Mesenchymal stem cell (in vitro differentiated cells and primary cell): ENCODE measurements around the gene PDLIM1.
A peak's percentile ranks its signal among the peaks of the same experiment; 100 is the strongest.

Source experiments
- DNase-seq: peaks from one replicate; pipeline ENCODE4 v3.0.0-alpha.2; 2013
- H2AFZ ChIP-seq: one replicate; pipeline ENCODE4 v1.6.1; 2013; ENCODE audit warnings: low read depth, mild to moderate bottlenecking, control low read depth, inconsistent platforms, low read length, moderate library complexity
- H2AK5ac ChIP-seq: 2 replicates; pipeline ENCODE4 v1.6.1; 2013; ENCODE audit warnings: low read length, moderate library complexity, mild to moderate bottlenecking, inconsistent platforms; ENCODE audit not compliant: severe bottlenecking
- H2BK120ac ChIP-seq: one replicate; pipeline ENCODE4 v1.6.1; 2013; ENCODE audit warnings: low read depth, mild to moderate bottlenecking, inconsistent platforms, low read length, moderate library complexity
- H2BK12ac ChIP-seq, 2 experiments: one replicate each; pipeline ENCODE4 v1.6.1; 2013; ENCODE audit warnings: inconsistent platforms in 2 of 2, low read length in 2 of 2, mild to moderate bottlenecking in 2 of 2, moderate library complexity in 2 of 2, control low read depth in 1 of 2
- H2BK15ac ChIP-seq: one replicate; pipeline ENCODE4 v1.6.1; 2013; ENCODE audit warnings: mild to moderate bottlenecking, low read depth, inconsistent platforms; ENCODE audit not compliant: poor library complexity, severe bottlenecking
- H2BK5ac ChIP-seq: 2 replicates; pipeline ENCODE4 v1.6.1; 2013; ENCODE audit warnings: low read depth, mild to moderate bottlenecking, low read length, control low read depth, inconsistent platforms; ENCODE audit not compliant: poor library complexity, severe bottlenecking
- H3K14ac ChIP-seq, 2 experiments: one replicate each; pipeline ENCODE4 v1.6.1; 2013; ENCODE audit warnings: inconsistent platforms in 2 of 2, low read length in 2 of 2, control low read depth in 1 of 2, mild to moderate bottlenecking in 1 of 2, moderate library complexity in 1 of 2
- H3K18ac ChIP-seq, 2 experiments: one replicate each; pipeline ENCODE4 v1.6.1; 2013; ENCODE audit warnings: inconsistent platforms in 2 of 2, low read length in 2 of 2, control low read depth in 1 of 2, low read depth in 1 of 2, mild to moderate bottlenecking in 1 of 2
- H3K23ac ChIP-seq, 2 experiments: one replicate each; pipeline ENCODE4 v1.6.1; 2013; ENCODE audit warnings: inconsistent platforms in 2 of 2, low read length in 2 of 2, mild to moderate bottlenecking in 2 of 2, moderate library complexity in 2 of 2, control low read depth in 1 of 2
- H3K27ac ChIP-seq: 2 replicates; pipeline ENCODE4 v1.5.1; 2013; ENCODE audit warnings: mild to moderate bottlenecking, moderate library complexity, low read length, control low read depth, inconsistent platforms; ENCODE audit not compliant: poor library complexity, severe bottlenecking
- H3K27me3 ChIP-seq, 2 experiments: 2 replicates each; pipeline versions ENCODE4 v1.6.1 to v1.7.0; 2013; ENCODE audit warnings: low read length in 2 of 2, mild to moderate bottlenecking in 2 of 2, moderate library complexity in 2 of 2, control low read depth in 1 of 2, inconsistent platforms in 1 of 2; ENCODE audit not compliant: control insufficient read depth in 1 of 2, insufficient read depth in 1 of 2
- H3K36me3 ChIP-seq, 2 experiments: 2 replicates each; pipeline versions ENCODE4 v1.6.1 to v1.7.0; 2013; ENCODE audit warnings: low read length in 2 of 2, control low read depth in 1 of 2, inconsistent platforms in 1 of 2, low read depth in 1 of 2, mild to moderate bottlenecking in 1 of 2; ENCODE audit not compliant: insufficient read depth in 2 of 2, control insufficient read depth in 1 of 2
- H3K4ac ChIP-seq, 2 experiments: one replicate each; pipeline ENCODE4 v1.6.1; 2013; ENCODE audit warnings: inconsistent platforms in 2 of 2, low read length in 2 of 2, mild to moderate bottlenecking in 2 of 2, moderate library complexity in 2 of 2, control low read depth in 1 of 2, low read depth in 1 of 2
- H3K4me1 ChIP-seq: 2 replicates; pipeline ENCODE4 v1.6.1; 2013; ENCODE audit warnings: low read depth, low read length, control low read depth; ENCODE audit not compliant: control insufficient read depth, insufficient read depth
- H3K4me2 ChIP-seq: 2 replicates; pipeline ENCODE4 v1.6.1; 2013; ENCODE audit warnings: low read length, mild to moderate bottlenecking, inconsistent platforms; ENCODE audit not compliant: poor library complexity, severe bottlenecking
- H3K4me3 ChIP-seq, 2 experiments: 2 replicates each; pipeline versions ENCODE4 v1.5.1 to v1.7.0; 2013; ENCODE audit warnings: low read length in 2 of 2, mild to moderate bottlenecking in 2 of 2, control low read depth in 1 of 2, low read depth in 1 of 2; ENCODE audit not compliant: insufficient read depth in 1 of 2
- H3K79me1 ChIP-seq: replicated peaks from 2 replicates; pipeline ENCODE4 v1.6.1; 2013; ENCODE audit warnings: mild to moderate bottlenecking, control low read depth, low read length, inconsistent platforms; ENCODE audit not compliant: poor library complexity, severe bottlenecking
- H3K9ac ChIP-seq: 2 replicates; pipeline ENCODE4 v1.7.0; 2013; ENCODE audit warnings: mild to moderate bottlenecking, low read length, moderate library complexity
- H3K9me3 ChIP-seq: 2 replicates; pipeline ENCODE4 v1.7.0; 2013; ENCODE audit warnings: mild to moderate bottlenecking, low read length; ENCODE audit not compliant: control insufficient read depth
- H4K8ac ChIP-seq: one replicate; pipeline ENCODE4 v1.6.1; 2013; ENCODE audit warnings: inconsistent platforms, mild to moderate bottlenecking, low read length, moderate library complexity
- H4K91ac ChIP-seq: one replicate; pipeline ENCODE4 v1.6.1; 2013; ENCODE audit warnings: mild to moderate bottlenecking, low read length, inconsistent platforms
- WGBS: methylation state at CpG from one replicate; pipeline ENCODE4 v1.1.7; 2013; ENCODE audit warnings: mixed read lengths; 5-methylcytosine and 5-hydroxymethylcytosine counted together

The PDLIM1 gene

DNA sequence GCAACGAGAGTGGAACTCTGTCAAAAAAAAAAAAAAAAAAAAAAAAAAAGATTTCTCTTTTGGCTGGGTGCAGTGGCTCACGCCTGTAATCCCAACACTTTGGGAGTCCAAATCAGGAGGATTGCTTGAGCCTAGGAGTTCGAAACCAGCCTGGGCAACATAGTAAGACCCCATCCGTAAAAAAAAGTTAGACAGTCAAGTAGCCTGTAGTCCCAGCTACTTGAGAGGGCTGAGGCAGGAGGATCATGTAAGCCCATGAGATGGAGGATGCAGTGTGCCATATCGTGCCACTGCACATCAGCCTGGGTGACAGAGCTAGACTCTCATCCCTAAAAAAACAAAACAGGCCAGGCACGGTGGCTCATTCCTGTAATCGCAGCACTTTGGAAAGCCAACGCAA lies 25.2 kb downstream of the PDLIM1 start:
- Histone ChIP-seq H3K4me2 (no peak overlapping the region), H3K27ac (no peak overlapping the region), H3K14ac (no peak overlapping the region)

DNA sequence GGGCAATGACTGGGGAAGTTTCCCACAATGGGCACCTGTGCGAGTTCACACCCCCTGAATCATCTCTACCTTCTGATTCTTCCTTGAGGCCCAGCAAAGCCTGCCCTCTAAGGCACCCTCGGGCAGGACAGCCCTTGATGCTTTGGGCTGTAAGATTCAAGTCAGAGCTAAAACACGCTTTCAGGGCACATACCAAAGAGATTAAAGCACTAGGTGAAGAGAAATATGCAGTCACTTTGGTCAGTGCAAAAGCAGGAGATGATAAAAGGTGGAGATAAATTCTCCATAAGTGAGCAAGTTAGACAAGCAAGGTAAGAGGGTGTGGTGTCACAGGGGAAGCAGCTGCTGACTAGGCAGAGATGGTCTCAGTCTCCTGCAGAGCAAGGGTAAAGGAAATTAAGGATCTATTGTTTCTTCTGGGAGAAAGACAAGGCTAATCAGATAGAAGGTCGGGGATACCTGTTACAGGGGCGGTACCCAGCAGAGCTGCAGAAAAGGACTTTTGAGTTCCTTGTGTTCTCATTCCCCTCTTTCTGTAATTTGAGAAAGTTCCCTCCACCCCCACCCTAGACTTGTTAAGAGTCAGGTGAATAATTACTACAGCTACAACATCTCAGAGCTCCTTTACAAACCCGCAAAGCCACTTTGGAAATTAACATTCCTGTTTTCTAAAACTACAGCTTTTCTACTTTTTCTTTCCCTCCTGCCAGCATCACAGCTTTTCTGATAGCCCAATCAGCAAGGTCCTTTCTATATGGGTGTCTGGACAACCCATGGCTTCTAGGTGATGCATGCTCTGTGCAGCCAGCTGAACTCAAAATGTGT lies 26.4 kb downstream of the PDLIM1 start:
- Histone ChIP-seq H2BK5ac (peak overlapping the region; percentile 57), H3K4me3 (no peak overlapping the region), H3K27ac (peak overlapping the region; percentile 8), H2BK12ac (no peak overlapping the region), H2AFZ (no peak overlapping the region), H3K36me3 (peaks cover 0 to 22% of the 10 kb centered on the region in 2 experiments), H3K18ac (peak overlapping the region in 1 of 2 experiments; percentile 65), H4K8ac (no peak overlapping the region), H2BK120ac (no peak overlapping the region), H3K27me3 (no peaks in the 10 kb centered on the region), H3K14ac (no peak overlapping the region), H4K91ac (no peak overlapping the region), H3K4me2 (no peak overlapping the region), H3K23ac (no peak overlapping the region), H3K79me1 (peaks cover 14% of the 10 kb centered on the region), H3K4ac (no peak overlapping the region), H3K9me3 (no peaks in the 10 kb centered on the region), H3K4me1 (peaks cover 29% of the 10 kb centered on the region), H2AK5ac (peak overlapping the region; percentile 86), H2BK15ac (peak overlapping the region; percentile 18), H3K9ac (no peak overlapping the region)
- 82% methylated on average over 6 of the region's 6 CpGs for WGBS
- DNase-seq, result no peak

More for the DNA sequence above, 25.2 kb downstream of the PDLIM1 start:
- no peak overlapping the region for H3K9ac ChIP-seq
- H2BK12ac ChIP-seq, result no peak overlapping the region
- no peak overlapping the region for H4K8ac ChIP-seq
- H3K36me3 ChIP-seq, result peaks cover 0 to 20% of the 10 kb centered on the region in 2 experiments
- H2AFZ ChIP-seq, result no peak overlapping the region
- no peak for DNase-seq
- no peak overlapping the region for H2AK5ac ChIP-seq
- H3K79me1 ChIP-seq, result peaks cover 17% of the 10 kb centered on the region
- no peak overlapping the region for H2BK5ac ChIP-seq
- H3K4ac ChIP-seq, result no peak overlapping the region
- no peak overlapping the region for H3K4me3 ChIP-seq
- no peak overlapping the region for H4K91ac ChIP-seq
- H3K23ac ChIP-seq, result no peak overlapping the region
- peaks cover 25% of the 10 kb centered on the region for H3K4me1 ChIP-seq
- no peaks in the 10 kb centered on the region for H3K27me3 ChIP-seq
- no peak overlapping the region for H3K18ac ChIP-seq
- no peak overlapping the region for H2BK15ac ChIP-seq
- H3K9me3 ChIP-seq, result no peaks in the 10 kb centered on the region
- no peak overlapping the region for H2BK120ac ChIP-seq
- WGBS, result 98% methylated on average over 8 of the region's 8 CpGs

DNA sequence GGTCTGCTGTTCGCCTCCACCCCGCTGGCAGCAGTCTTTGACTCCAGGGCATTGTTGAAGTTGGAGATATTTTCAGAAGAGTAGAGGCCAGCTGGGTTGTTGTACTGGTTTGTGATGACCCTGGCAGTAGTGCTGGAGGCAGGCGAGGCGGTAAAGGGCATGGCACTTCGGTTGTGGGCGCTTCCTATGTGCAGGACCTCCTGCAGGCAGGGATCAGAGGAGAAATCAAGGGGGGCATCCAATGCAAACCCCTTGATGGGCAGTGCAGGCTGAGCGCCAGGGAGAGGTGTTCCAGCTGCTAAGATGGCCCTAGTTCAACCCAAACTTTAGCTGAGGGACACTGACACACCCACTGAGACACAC lies 27.0 kb downstream of the PDLIM1 start:
- Histone ChIP-seq H3K23ac (no peak overlapping the region), H2BK120ac (peak overlapping the region; percentile 42), H4K8ac (peak overlapping the region; percentile 19), H3K4me1 (peaks cover 29% of the 10 kb centered on the region), H3K18ac (peak overlapping the region; percentile 13 to 75), H2BK12ac (peak overlapping the region in 1 of 2 experiments; percentile 72), H2BK5ac (peak overlapping the region; percentile 57), H3K9ac (no peak overlapping the region), H3K36me3 (peaks cover 0 to 22% of the 10 kb centered on the region in 2 experiments), H2AK5ac (peak overlapping the region; percentile 86), H3K14ac (no peak overlapping the region), H4K91ac (no peak overlapping the region), H2BK15ac (peak overlapping the region; percentile 18), H3K27me3 (no peaks in the 10 kb centered on the region), H3K4ac (no peak overlapping the region), H2AFZ (no peak overlapping the region), H3K4me3 (no peak overlapping the region), H3K79me1 (peaks cover 14% of the 10 kb centered on the region), H3K9me3 (no peaks in the 10 kb centered on the region), H3K4me2 (no peak overlapping the region), H3K27ac (peak overlapping the region; percentile 8)
- WGBS, result 94% methylated on average over 7 of the region's 7 CpGs
- no peak for DNase-seq

DNA sequence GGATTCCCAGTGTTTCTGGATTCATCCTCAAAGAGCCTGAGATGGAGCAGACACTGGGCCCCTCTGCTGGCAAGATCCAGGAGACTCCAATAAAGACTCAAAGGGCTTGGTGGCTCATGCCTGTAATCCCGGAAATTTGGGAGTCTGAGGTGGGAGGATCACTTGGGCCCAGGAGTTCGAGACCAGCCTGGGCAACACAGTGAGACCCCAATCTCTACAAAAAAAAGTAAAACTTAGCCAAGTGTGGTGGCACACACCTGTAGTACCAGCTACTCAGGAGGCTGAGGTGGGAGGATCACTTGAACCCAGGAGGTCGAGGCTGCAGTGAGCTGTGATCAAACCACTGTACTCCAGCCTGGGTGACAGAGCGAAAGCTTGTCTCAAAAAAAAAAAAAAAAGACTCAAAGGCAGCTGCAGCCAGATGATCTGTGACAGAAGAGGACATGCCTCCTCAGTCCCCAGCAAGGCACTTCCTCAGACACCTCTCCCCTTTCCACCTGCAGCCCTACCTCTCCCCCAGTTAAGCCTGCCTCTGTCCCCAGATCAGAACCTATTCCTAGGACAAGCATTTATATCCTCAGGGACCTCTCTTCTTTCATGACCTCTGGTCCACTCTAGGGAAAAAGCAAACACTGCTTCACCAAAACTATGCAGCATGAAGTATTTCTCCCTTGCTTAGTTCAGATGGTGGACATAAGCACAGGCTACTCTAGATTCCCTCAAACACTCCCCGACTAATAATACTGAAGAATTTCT lies 27.9 kb downstream of the PDLIM1 start:
- H4K91ac ChIP-seq, result no peak overlapping the region
- WGBS, result 80% methylated on average over 3 of the region's 5 CpGs
- H2BK120ac ChIP-seq, result no peak overlapping the region
- H4K8ac ChIP-seq, result no peak overlapping the region
- no peak overlapping the region for H2BK5ac ChIP-seq
- no peak overlapping the region for H2AFZ ChIP-seq
- H3K23ac ChIP-seq, result no peak overlapping the region
- no peak overlapping the region for H3K4me2 ChIP-seq
- no peaks in the 10 kb centered on the region for H3K9me3 ChIP-seq
- H3K4me3 ChIP-seq, result no peak overlapping the region
- H3K36me3 ChIP-seq, result peaks cover 0 to 20% of the 10 kb centered on the region in 2 experiments
- H3K79me1 ChIP-seq, result peaks cover 15% of the 10 kb centered on the region
- no peaks in the 10 kb centered on the region for H3K27me3 ChIP-seq
- H3K4ac ChIP-seq, result no peak overlapping the region
- H2BK15ac ChIP-seq, result no peak overlapping the region
- H3K4me1 ChIP-seq, result peaks cover 25% of the 10 kb centered on the region
- H3K9ac ChIP-seq, result no peak overlapping the region
- DNase-seq, result peak; percentile 56
- no peak overlapping the region for H2BK12ac ChIP-seq
- no peak overlapping the region for H3K14ac ChIP-seq
- peak overlapping the region; percentile 88 for H2AK5ac ChIP-seq
- H3K27ac ChIP-seq, result peak overlapping the region; percentile 28
- H3K18ac ChIP-seq, result no peak overlapping the region
